Left lobe of liver (tissue), 2 donors: Measurements from ENCODE around the gene PITPNM3. TPM values are rescaled to one million over a fixed set of nuclear protein-coding genes. Genes with fewer than 3 reads are reported as not detected.
A peak's percentile ranks its signal among the peaks of the same experiment; 100 is the strongest.
"Not testable (repeated sequence)": the region's sequence is repeated elsewhere in the genome, so short reads cannot be mapped to it uniquely, and the experiment has no call there.

Experiments
- ATAC-seq: fragments of 200-7000 bp; cut with Tn5 transposase; one replicate; pipeline ENCODE4 v1.9.1; 2020; ENCODE audit warnings: mild to moderate bottlenecking, moderate library complexity
- DNase-seq: peaks from one replicate; pipeline ENCODE4 v3.0.0-alpha.2; 2020; ENCODE audit warnings: low spot score
- total RNA-seq: library from RNA; stranded (reverse); gene quantifications from one replicate; pipeline ENCODE4 v1.2.1, GENCODE V29; 2021
- donor health status: DM: no; HTN: no; CAD: no; lungs with moderate emphysema.
- donor health status: DM: no; HTN: yes; CAD: no.

PITPNM3 gene
- total RNA-seq, 1 donor from 2014 or later: 1.8 TPM

DNA sequence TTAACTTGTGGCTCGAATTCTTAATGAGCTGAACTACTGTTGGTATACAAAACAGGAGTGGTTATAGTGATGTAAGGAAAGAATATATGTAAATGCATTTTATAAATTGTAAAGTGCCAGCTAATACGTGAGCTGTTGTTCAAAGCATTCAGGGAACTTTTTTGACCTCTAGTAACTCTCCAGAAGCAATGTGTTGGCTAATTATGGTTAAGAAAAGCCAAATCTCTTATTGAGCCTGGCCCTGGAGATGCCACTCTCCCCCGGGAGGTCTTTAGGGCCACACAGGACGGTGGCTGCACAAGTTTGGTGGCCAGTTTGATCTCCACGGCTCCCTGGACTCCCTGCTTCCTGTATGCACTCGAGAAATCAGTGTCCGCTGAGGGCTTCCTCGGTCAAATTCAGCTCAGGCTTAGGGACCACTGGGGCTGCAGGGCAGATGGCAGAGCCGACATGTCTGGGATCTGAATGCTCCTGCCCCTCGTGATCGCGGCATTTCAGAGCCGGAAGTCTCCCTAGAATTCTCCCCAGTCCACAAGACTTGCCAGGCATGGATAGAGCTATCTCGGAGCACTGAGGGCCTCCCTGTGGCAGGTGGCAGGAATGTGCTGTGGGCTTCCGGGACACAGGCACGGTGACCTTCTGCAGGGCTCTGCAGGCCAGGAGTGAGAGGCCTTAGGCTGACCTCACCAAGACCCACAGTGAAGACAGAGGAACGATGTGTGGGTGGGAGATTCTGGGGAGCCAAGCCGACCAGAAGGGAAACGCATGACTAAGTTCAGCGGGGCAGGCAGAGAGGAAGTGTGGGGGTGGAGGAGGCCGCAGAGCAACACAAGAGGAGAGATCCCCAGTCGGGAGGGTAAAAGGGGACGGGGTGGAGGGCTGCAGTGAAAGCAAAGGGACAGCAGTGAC lies 18.6 kb upstream of the PITPNM3 start:
- ATAC-seq (peak; percentile 69), DNase-seq (no peak)

DNA sequence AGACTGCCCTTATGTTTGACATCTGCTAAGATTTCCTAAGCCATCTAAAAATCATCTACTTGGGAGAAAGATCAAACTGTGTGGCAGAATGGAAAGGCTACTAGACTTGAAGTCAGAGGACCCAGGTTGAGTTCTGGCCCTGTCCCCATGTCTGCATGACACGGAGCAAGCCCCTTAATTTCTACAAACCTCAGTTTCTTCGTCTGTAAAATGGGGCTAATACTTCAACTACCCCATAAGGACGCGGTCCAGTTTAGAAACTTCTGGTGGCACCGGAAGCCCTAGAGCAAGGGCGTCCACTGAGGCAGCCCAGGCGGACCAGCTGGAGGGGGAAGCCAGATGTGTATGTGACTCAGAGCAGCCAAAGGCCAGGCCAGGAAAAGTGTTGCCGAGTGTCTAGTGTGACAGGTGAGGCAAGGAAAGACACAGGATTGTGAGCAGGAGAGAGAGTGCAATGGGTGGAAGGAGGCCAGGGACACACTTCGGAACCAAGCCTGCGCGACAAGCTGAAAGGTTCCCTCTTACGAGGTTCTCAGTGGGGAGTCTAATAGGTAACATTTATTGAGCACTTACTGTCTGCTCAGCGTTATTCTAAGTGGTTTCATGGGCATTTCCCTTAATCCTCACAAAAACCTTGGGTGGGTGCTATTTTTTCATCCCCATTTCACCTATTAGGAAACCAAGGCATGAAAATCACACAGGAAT lies 17.8 kb upstream of the PITPNM3 start:
- ATAC-seq (no peak), DNase-seq (no peak)

DNA sequence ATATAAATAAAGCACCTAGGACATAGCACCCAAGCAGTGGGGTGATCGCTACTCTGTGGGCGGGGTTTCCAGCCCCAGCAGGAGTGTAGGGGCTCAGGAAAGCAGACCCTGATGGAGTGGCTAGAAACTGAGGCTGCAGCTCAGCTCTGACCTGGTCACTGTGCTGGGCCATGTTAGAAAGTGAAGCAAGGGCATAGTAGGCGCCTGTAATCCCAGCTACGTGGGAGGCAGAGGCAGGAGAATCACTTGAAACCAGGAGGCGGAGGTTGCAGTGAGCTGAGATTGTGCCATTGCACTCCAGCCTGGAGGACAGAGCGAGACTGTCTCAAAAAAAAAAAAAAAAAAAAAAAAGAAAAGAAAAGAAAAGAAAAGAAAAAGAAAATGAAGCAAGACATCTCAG lies 17.1 kb upstream of the PITPNM3 start:
- DNase-seq, ATAC-seq: not testable (repeated sequence)

DNA sequence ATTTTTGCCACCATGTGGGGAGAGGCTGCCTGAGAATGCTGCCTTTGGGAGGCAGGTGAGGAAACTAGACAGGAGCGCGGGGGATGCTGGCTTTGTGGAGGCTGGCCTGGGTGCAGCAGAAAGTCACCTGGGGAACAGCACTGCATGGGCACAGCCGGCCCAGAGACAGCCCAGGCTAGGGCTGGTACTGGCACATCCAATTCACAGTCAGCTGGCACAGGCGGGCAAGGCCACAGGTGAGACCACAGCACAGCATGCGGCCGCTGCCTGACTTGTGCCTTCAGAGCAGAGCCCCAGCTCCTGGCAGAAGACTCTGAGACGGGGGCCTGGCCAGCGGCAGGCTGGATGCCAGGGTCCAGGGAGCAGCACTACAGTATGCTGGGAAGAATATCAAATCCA lies 16.6 kb upstream of the PITPNM3 start:
- DNase-seq (no peak), ATAC-seq (no peak)

DNA sequence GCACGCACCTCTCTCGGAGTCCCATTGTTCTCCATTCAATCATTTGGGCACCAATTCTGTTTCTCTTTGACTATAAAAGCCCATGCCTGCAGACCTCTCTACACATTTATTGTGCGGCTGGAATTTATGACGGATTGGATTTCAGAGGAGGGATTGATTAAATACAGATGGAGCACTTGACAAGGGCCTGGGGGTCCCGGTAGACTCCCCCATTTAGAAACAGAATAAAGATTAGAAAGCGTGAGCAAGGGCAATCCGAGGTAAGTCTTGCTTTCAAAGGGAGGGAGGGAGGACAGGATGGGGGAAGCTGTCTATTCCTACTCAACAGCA lies 15.1 kb upstream of the PITPNM3 start:
- ATAC-seq: no peak
- DNase-seq: no peak

DNA sequence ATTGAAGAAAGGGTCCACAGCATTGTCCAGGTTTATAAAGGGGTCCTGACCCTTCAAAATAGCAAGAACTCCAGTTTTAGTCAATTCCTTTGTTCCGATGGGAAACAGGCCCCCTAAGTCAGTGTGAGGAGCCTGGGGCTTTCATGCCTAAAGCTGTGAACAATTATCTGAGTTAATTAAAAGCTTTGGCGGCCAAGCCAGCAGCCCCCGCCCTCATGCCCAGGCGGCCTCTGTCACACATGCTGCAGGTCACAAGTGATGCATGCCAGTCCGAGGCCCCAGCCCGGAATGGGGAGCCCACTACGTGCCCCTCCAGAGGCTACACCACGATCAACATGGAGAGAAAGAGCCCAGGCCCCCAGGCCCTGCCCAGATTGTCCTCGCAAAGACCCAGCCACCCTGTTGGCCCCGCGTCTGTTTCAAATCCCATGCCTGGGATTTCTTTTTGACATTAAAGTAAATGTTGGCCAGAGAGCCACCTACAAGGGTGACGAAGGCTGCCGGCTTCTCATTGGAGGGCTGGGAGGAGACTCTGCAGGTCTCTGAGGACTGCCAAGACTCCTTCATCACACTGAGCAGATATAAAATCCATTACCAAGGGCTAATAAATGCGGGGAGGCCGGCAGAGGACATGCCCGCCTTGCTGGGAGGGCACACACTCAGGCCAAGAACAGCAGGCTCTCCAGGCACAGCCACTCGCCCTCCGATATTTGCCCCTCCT lies 14.5 kb upstream of the PITPNM3 start:
- DNase-seq (no peak), ATAC-seq (no peak)

DNA sequence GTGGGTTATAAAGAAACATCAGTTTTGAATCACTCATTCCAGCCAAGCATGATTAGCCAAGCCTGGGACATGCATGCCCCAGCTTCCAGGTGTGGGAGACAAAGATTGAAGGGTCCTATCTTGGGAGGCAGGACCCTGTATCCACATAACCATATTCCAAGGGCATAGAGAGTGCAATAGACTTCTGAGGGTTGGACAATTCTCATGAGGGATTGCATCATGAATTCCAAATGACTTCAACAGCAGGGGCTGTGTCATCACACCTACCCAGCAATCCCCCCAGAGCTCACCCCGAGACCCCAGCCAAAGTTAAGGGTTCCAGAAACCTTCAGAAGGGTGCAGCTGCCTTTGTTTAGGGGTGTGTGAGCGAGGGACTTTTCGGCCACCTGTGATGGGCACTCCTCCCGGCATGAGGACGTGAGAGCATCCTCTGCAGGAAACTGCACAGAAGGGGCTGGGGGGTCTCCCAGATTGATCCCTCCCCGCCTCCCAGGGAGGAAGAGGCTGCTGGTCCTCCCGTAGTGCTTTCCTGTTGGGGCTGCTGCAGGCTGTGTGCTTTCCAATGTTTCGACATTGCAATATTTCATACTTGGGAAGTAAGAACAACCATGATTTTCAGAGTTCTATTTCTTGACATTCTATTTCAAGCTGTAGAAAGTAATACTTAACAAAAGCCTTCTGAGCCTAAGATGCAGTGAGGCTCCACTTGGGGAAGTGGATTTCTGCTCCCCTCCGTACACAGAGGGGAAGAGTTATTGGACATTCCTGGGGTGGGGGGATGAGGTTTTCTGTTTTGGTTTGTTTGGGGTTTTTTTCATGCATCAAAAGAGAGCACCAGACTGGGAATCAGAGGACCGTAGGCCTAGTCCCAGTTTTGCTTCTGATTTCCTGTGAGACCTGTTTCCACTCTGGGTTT lies 13.3 kb upstream of the PITPNM3 start:
- DNase-seq (no peak), ATAC-seq (no peak)

DNA sequence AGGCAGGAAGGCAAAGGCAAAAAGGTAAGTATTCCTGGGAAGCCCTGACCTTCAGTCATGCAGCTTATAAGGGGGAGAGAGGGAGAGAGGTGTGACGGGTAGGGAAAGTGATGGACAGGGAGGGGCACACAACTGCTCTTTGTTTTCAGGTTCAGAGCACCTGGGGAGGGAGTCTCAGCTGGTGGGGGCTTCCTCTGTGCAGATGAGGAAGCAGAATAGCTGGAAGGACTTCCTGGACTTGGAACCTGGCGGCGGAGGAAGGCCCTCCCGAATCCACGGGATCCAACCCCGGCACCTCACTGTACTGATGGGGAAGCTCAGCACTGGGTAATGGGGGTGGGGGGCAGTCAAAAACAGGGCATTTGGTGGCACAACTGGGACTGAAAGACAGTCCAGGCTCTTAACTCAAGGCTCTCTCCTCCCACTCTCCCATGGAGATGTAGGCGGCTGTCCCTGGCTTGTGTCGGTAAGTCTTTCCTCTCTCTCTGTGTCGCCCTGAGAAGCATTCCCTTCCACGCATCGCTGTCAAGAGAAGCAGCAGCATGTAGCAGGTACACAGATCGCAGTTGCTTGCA lies 11.9 kb upstream of the PITPNM3 start:
- DNase-seq (no peak), ATAC-seq (no peak)

DNA sequence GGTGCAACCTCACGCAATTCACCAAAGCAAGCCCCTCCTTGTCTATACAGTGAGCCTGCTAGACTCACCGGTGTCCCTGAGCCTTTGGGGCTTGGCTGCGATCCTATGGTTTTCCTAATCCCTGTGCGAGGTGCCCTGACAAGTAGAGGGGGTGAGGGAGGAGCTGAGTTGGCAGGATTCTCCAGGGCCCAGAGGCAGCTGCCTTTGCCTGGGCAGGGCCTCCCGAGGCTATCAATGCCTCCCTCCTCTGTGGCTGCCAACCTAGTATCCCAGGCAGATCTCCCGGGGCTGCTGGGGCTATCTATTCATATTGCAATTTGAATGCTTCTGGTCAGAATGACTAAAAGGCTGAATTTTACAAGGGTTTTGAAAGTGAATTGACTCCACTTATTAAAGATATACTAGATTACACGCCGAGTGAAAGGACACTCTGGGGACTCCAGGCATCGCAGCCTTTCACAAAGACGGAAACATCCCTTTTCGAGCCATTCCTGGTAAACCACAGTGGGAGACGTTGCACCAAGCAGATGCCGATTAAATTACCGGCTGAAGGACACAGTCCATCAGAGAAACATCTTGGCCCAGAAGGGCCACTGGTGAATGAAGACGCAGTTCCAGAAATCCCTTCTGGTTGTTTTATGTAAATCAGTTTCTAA lies 11.3 kb upstream of the PITPNM3 start:
- ATAC-seq (no peak), DNase-seq (no peak)

DNA sequence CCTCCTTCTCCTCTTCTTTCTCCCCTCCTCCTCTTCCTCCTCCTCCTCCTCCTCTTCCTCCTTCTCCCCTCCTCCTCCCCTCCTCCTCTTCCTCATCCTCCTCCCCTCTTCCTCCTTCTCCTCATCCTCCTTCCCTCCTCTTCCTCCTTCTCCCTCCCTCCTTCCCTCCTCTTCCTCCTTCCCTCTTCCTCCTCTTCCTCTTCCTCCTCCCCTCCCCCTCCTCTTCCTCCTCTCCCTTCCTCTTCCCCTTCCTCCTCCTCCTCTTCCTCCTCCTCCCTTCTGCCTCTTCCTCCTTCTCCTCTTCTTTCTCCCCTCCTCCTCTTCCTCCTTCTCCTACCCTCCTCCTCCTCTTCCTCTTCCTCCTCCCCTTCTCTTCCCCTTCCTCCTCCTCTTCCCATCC lies 5.1 kb upstream of the PITPNM3 start:
- DNase-seq: no peak
- ATAC-seq: no peak

DNA sequence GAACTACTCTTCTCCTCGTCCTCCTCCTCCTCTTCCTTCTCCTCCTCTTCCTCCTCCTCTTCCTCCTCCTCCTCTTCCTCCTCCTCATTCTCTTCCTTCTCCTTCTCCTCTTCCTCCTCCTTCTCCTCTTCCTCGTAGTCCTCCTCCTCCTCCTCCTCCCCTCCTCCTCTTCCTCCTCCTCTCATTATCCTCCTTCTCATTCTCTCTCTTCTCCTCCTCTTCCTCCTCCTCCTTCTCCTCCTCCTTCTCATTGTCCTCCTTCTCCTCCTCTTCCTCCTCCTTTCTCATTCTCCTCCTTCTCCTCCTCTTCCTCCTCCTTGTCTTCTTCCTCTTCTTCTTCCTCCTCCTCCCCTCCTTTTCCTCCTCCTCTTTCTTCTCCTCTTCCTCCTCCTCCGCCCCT lies 4.1 kb upstream of the PITPNM3 start:
- DNase-seq (no peak), ATAC-seq (no peak)

DNA sequence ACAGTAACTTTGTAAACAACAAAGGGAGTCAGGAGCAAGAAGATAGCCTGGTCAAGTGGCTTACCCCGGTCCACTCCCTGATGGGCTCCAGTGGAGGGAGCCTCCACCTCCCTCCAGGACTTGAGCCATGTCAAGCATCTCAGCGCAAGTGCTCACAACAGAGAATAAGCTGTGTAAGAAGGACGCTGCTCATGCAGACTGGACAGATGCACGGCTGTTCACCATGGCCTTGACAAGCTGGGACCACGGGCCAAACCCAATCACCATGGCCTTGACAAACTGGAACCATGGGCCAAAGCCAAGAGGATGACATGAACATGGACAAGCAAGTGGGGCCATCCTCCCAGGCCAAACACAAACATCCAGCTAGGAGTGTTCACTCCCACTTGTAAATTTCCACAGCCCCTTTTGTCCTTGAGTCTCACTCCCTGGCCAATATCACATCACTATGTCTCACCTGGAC lies 3.4 kb upstream of the PITPNM3 start:
- ATAC-seq (no peak), DNase-seq (no peak)

DNA sequence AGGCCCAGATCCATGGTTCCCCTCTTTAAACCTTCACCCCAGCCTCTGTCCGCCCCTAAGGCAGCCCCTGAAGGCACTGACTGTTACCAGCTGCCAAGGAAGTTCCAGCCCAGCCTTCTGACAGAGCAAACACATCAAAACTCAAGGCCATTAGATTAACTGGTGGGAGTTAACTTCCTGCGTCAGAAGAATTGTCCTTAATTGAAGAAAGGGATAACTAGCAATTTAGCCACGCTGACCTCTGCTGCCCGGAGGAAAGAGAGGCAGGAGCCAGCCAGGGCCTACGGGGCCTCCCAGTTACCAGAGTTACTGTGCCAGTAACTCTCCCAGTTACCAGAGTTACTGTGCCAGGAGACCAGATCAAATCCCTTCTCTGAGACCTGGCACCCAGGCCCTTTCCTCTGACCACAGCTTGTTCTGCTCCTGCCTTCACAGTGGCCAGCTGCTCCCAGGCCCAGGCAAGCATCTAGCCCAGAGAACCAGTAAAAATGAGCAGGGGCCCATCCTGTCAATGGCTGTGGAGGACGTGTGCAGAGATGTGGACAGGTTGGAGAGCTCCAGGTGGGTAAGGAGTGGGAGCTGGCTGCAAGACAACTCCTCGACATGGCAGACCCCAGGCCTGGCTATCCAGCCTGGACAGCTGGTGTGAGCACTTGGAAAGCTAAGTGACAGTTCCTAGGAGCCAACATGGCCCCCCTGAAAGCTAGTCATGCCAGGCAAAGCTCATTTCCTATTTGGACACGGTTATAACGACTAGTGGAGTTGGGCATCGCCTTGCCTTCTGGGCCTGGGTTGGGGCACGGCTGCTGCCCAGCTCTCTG lies 2.8 kb upstream of the PITPNM3 start:
- ATAC-seq (peak; percentile 14), DNase-seq (no peak)

DNA sequence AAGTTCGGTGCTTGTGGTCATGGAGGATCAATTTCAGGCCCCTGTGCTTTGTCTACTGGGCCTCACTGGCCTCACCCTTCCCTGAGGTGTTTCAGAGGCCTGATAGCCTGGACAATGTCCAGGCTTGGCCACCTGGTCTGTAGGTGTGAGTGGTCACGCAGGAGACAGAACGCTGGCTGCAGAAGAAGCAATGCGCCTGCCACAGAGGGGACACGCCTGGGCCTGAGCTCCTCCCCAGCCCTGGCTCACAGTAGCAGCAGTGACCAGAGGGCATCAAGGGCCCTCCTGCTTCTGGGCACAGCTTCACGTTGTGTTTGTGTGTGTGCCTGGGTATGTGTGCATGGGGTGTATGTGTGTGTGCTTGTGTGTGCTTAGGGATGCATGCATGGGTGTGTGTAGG lies 1.9 kb upstream of the PITPNM3 start:
- no peak for DNase-seq
- no peak for ATAC-seq

DNA sequence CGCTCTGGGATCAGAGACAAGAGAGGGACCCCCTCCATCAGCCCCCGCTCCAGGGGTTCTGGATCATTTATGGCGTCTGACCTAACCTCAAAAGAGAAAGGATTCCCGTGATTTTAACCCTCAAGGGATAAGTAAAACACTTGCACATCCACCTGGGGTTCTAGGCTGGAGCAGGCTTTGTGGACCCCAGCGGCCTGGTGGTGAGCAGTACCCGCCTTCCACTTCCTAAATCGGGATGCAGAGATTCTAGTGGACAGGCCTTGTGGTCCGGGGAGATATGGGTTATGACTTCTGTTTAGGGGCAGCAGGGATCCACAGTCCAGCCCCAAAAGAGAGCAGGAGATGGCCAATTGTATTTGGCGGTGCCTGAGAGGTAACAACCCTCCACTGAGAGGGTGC lies 684 bp upstream of the PITPNM3 start:
- DNase-seq (no peak), ATAC-seq (no peak)

DNA sequence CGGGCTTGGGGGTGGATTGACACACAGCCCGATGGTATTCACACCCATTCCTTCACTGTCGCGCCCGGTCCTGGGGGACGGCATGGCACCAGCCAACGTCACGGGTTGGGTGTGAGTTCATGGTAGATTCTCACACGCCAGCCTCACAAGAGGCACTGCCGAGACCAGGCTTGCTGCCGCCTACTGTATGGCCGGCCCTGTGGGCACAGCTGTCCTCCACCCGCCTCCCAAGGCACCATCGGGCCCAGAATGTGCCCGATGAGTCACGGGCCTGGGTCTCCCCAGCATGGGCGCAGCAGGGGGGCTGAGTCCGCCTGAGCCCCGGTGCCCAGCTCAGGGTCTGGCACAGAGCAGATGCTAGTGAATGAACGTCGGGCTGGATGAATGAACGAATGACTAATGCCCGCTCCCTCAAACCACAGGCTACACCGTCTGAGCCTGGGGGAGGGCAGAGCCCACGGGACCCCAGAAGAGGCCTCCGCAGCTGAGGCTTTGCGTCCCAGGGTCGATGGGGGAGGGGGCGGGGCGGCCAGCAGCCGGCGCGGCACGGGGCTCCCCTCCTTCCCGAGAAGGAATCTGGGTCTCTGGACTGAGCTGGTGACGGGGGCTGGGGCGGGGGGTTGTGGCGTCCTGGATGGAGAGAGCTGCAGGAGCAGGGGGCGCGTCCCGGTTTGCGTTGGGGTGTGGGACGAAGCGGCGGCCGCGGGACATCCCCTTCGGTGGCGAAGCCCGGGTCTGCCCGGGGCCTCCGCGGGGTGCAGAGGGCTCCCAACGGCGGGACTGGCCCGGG lies 829 bp downstream of the PITPNM3 start:
- peak; percentile 48 for ATAC-seq
- DNase-seq: no peak

DNA sequence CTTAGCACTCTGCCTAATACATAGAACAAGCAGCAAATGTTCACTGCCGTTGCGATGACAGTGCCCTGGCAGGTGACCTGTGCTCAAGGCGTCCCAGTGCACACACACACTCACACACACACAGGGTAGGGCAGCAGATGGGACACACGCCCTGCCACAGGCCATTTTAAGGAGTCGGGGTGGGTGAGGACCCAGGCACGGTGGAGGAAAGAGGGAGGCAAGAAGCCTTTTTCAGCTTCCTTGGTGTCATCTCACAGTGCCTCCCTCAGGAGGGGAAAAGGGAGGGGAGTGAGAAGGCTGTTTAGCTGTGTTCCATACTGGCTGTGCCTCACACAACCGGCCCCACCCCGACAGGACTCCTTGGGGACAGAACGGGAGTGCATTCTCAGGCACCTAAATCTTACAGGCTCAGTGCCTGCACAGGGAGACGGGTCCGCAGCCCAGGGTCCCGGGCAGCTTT lies 1.5 kb downstream of the PITPNM3 start:
- no peak for DNase-seq
- ATAC-seq: no peak

DNA sequence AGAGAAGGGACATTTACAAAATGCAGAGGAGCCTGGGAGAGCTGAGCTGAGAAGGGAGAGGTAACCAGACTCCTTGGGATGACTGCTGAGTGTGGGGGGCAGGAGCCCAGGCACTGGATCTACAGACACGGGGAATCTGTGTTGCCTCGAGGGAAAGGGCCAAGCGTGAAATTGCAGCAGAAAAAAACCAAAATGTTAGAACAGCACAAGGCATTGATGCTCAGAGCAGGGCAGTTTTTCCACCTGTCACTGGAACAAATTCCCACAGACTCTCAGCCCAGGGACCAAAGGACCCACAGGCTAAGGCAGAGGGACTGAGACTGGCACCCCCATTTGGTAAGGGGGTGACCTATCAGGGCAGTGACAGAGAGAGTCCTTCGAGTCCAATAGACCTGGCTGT lies 2.0 kb downstream of the PITPNM3 start:
- no peak for ATAC-seq
- DNase-seq: no peak
